Suprapubic skin (tissue), 4 donors: ENCODE data around the gene CLASP2. TPM values are rescaled to one million over a fixed set of nuclear protein-coding genes. Genes with fewer than 3 reads are reported as not detected.
A peak's percentile ranks its signal among the peaks of the same experiment; 100 is the strongest.

Experiments
- DNase-seq, 2 donors: peaks; one replicate each; pipeline ENCODE4 v3.0.0-alpha.2; 2019; ENCODE audit warnings: low spot score in 2 of 2
- H3K27ac ChIP-seq: fragments of 200-600 bp; sonication (generic); one replicate; pipeline ENCODE4 v1.5.1; 2019
- H3K27me3 ChIP-seq: fragments of 200-600 bp; sonication (generic); one replicate; pipeline ENCODE4 v1.5.1; 2019
- H3K36me3 ChIP-seq: fragments of 200-600 bp; sonication (generic); one replicate; pipeline ENCODE4 v1.5.1; 2019
- H3K4me1 ChIP-seq: fragments of 200-600 bp; sonication (generic); one replicate; pipeline ENCODE4 v1.5.1; 2019
- H3K4me3 ChIP-seq: fragments of 200-600 bp; sonication (generic); one replicate; pipeline ENCODE4 v1.5.1; 2019; ENCODE audit warnings: mild to moderate bottlenecking
- H3K9me3 ChIP-seq: fragments of 200-600 bp; sonication (generic); one replicate; pipeline ENCODE4 v1.5.1; 2019
- EP300 ChIP-seq: sonication (generic); formaldehyde crosslinking; IDR thresholded peaks from one replicate; pipeline ENCODE4 v1.6.1; 2017; ENCODE audit warnings: antibody characterized with exemption
- POLR2A ChIP-seq, 2 donors: fragments of 450-650 bp; IDR thresholded peaks; one replicate each; pipeline ENCODE4 v1.6.1; 2017; ENCODE audit warnings: antibody characterized with exemption in 2 of 2, mild to moderate bottlenecking in 2 of 2, moderate library complexity in 2 of 2
- POLR2AphosphoS5 ChIP-seq, 3 donors: sonication (generic); formaldehyde crosslinking; IDR thresholded peaks; one replicate each; pipeline ENCODE4 v1.6.1; 2017; ENCODE audit warnings: antibody characterized with exemption in 3 of 3
- WGBS: methylation state at CpG from one replicate; pipeline ENCODE4 v1.1.5; 2018; 5-methylcytosine and 5-hydroxymethylcytosine counted together
- total RNA-seq, 4 donors: library from RNA; depleted of rRNA; stranded (reverse); fragments of >200 nt; gene quantifications; one replicate each; pipeline ENCODE4 v1.1.0, GENCODE V29; 2016
- TF ChIP-seq, protein P1 (sequence below), 2 donors: fragments of 200-600 bp in 1 of 2; fragments of 450-650 bp in 1 of 2; sonication (generic) in 1 of 2; IDR thresholded peaks; one replicate each; pipeline ENCODE4 v1.5.1; 2016 to 2019; ENCODE audit warnings: antibody characterized with exemption in 2 of 2, mild to moderate bottlenecking in 1 of 2, moderate library complexity in 1 of 2

CLASP2 gene
- total RNA-seq, 4 donors from 2014 or later = 44.8 to 140 (median 59.7) TPM

- H3K4me3 ChIP-seq = no peak overlapping the region
- no peaks in the 10 kb centered on the region for H3K27me3 ChIP-seq
- WGBS = 50% methylated on average over 2 of the region's 2 CpGs
- no peak for DNase-seq
- H3K9me3 ChIP-seq = peaks cover 11% of the 10 kb centered on the region
- no peak overlapping the region for H3K27ac ChIP-seq
- TF ChIP-seq, protein P1, sequence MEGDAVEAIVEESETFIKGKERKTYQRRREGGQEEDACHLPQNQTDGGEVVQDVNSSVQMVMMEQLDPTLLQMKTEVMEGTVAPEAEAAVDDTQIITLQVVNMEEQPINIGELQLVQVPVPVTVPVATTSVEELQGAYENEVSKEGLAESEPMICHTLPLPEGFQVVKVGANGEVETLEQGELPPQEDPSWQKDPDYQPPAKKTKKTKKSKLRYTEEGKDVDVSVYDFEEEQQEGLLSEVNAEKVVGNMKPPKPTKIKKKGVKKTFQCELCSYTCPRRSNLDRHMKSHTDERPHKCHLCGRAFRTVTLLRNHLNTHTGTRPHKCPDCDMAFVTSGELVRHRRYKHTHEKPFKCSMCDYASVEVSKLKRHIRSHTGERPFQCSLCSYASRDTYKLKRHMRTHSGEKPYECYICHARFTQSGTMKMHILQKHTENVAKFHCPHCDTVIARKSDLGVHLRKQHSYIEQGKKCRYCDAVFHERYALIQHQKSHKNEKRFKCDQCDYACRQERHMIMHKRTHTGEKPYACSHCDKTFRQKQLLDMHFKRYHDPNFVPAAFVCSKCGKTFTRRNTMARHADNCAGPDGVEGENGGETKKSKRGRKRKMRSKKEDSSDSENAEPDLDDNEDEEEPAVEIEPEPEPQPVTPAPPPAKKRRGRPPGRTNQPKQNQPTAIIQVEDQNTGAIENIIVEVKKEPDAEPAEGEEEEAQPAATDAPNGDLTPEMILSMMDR (IDR thresholded peaks at IDR 0.05) = no peak
- TF ChIP-seq POLR2A (IDR thresholded peaks at IDR 0.05) (no peak), EP300 (no peak), POLR2AphosphoS5 (IDR thresholded peaks at IDR 0.05) (no peak)
- no peaks in the 10 kb centered on the region for H3K4me1 ChIP-seq
- no peaks in the 10 kb centered on the region for H3K36me3 ChIP-seq
Measured at GRCh38 chr3:33749546-33750210, 31.6 kb upstream of the CLASP2 start.

- Histone ChIP-seq H3K36me3 (no peaks in the 10 kb centered on the region), H3K27me3 (no peaks in the 10 kb centered on the region), H3K9me3 (no peaks in the 10 kb centered on the region), H3K27ac (no peak overlapping the region), H3K4me3 (no peak overlapping the region), H3K4me1 (no peaks in the 10 kb centered on the region)
- TF ChIP-seq, protein P1 (IDR thresholded peaks at IDR 0.05) = no peak
- TF ChIP-seq POLR2A (IDR thresholded peaks at IDR 0.05) (no peak), POLR2AphosphoS5 (IDR thresholded peaks at IDR 0.05) (no peak), EP300 (no peak)
- WGBS = 70% methylated on average over 7 of the region's 7 CpGs
- DNase-seq = no peak
Measured at GRCh38 chr3:33746416-33747116, 28.5 kb upstream of the CLASP2 start.

DNA sequence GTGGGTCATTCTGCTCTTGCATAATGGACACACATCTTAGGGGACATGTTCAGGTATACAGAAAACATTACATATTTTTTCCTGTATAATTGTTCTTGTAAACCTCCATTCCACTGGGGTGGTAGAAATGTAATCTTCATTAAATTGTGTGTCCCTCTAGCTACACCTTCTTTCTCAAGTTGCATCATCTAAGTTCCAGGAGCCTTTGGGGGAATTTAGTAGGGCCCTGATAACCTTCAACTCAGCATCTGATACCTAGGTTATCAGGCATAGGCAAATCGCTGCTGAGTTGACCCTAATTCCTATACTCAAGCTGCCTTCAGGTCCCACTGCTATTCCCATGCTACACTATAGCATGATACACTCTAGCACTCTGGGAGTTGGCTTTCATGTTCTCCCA, 19.1 kb upstream of the CLASP2 start:
- no peak overlapping the region for H3K27ac ChIP-seq
- no peaks in the 10 kb centered on the region for H3K4me1 ChIP-seq
- no peak for TF ChIP-seq EP300
- no peak for TF ChIP-seq POLR2A (IDR thresholded peaks at IDR 0.05)
- TF ChIP-seq POLR2AphosphoS5 (IDR thresholded peaks at IDR 0.05) = no peak
- TF ChIP-seq, protein P1 (IDR thresholded peaks at IDR 0.05) = no peak
- 64% methylated on average over 1 of the region's 1 CpG for WGBS
- H3K4me3 ChIP-seq = no peak overlapping the region
- no peaks in the 10 kb centered on the region for H3K9me3 ChIP-seq
- no peak for DNase-seq
- H3K36me3 ChIP-seq = no peaks in the 10 kb centered on the region
- H3K27me3 ChIP-seq = no peaks in the 10 kb centered on the region

DNA sequence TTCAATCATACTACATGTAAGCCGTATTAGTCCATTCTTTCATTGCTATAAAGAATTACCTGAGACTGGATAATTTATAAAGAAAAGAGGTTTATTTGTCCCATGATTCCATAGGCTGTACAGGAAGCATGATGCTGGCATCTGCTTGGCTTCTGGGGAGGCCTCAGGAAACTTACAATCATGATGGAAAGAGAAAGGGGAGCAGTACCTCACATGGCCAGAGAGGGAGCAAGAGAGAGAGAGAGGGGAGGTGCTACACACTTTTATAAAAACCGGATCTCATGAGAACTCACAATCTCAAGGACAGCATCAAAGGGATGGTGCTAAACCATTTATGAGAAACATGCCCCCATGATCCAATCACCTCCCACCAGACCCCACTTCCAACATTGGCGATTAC, 14.3 kb upstream of the CLASP2 start:
- WGBS = 95% methylated on average over 3 of the region's 3 CpGs
- no peaks in the 10 kb centered on the region for H3K4me1 ChIP-seq
- no peak for DNase-seq
- no peaks in the 10 kb centered on the region for H3K27me3 ChIP-seq
- no peaks in the 10 kb centered on the region for H3K36me3 ChIP-seq
- TF ChIP-seq POLR2A (IDR thresholded peaks at IDR 0.05) (no peak), EP300 (no peak), POLR2AphosphoS5 (IDR thresholded peaks at IDR 0.05) (no peak)
- TF ChIP-seq, protein P1 (IDR thresholded peaks at IDR 0.05) = peak in 1 of 2 donors; percentile 15
- no peak overlapping the region for H3K4me3 ChIP-seq
- H3K27ac ChIP-seq = no peak overlapping the region
- no peaks in the 10 kb centered on the region for H3K9me3 ChIP-seq

DNA sequence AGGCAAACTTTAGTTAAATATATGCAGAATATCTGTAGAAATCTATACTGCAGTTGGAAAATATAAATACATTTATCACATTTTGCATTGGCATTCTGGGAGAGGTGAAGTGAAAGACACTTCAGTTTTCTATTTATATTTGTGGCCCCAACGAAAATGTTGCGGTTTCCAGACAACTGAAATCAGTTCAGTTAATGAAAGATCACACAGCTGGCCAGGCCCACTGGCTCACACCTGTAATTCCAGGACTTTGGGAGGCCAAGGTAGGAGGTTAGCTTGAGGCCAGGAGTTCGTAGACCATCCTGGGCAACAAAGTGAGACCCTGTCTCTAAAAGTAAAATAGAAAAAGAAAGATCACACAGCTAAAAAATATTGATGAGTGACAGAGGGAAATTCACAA, 11.9 kb upstream of the CLASP2 start:
- Histone ChIP-seq H3K27me3 (no peaks in the 10 kb centered on the region), H3K9me3 (no peaks in the 10 kb centered on the region), H3K4me3 (no peak overlapping the region), H3K36me3 (no peaks in the 10 kb centered on the region), H3K27ac (no peak overlapping the region), H3K4me1 (no peaks in the 10 kb centered on the region)
- WGBS = 83% methylated on average over 3 of the region's 3 CpGs
- no peak for DNase-seq
- no peak for TF ChIP-seq POLR2AphosphoS5 (IDR thresholded peaks at IDR 0.05)
- no peak for TF ChIP-seq EP300
- TF ChIP-seq, protein P1 (IDR thresholded peaks at IDR 0.05) = no peak
- TF ChIP-seq POLR2A (IDR thresholded peaks at IDR 0.05) = no peak
